GM12875 (cell line): Measurements from ENCODE around the gene ATOH1.

Experiments
- H3K4me3 ChIP-seq: one replicate; pipeline ENCODE4 v1.5.1; 2011; ENCODE audit warnings: low read depth, low read length, control low read depth
- CTCF ChIP-seq: IDR thresholded peaks from 2 replicates; pipeline ENCODE4 v1.5.1; 2011; ENCODE audit warnings: low read depth, mild to moderate bottlenecking, control low read depth, inconsistent platforms, low read length, moderate library complexity, borderline replicate concordance; ENCODE audit not compliant: insufficient read depth

The ATOH1 gene

GRCh38 chr4:93827272-93827947 lies 1.1 kb upstream of the ATOH1 start:
- no peak overlapping the region for H3K4me3 ChIP-seq
- no peak for TF ChIP-seq CTCF

- TF ChIP-seq CTCF = no peak
- H3K4me3 ChIP-seq = no peak overlapping the region
Observed at GRCh38 chr4:93828995-93829819, 654 bp downstream of the ATOH1 start.

- no peak for TF ChIP-seq CTCF
- no peak overlapping the region for H3K4me3 ChIP-seq
Observed at GRCh38 chr4:93829820-93830687, 1.5 kb downstream of the ATOH1 start.

- no peak for TF ChIP-seq CTCF
- no peak overlapping the region for H3K4me3 ChIP-seq
Observed at GRCh38 chr4:93831716-93832496, 3.4 kb downstream of the ATOH1 start.

GRCh38 chr4:93834249-93835066 lies 5.9 kb downstream of the ATOH1 start:
- TF ChIP-seq CTCF = no peak
- H3K4me3 ChIP-seq = no peak overlapping the region

- TF ChIP-seq CTCF = no peak
Observed at GRCh38 chr4:93835929-93836328, 7.4 kb downstream of the ATOH1 start.

More at GRCh38 chr4:93835929-93836328, 7.4 kb downstream of the ATOH1 start:
- no peak overlapping the region for H3K4me3 ChIP-seq
